ENCODE results near the gene ANKRD53. TPM values are rescaled to one million over a fixed set of nuclear protein-coding genes. Genes with fewer than 3 reads are reported as not detected.

ANKRD53 gene
- total RNA-seq: under 1 TPM; 0.21 to 0.38 TPM

- H3K27me3 Mint-ChIP-seq: peaks cover 3% of the 10 kb centered on the region
Measured at GRCh38 chr2:70978341-70979179, at the start of gene ANKRD53. ANKRD53 (plus strand) TSS chr2:70978630; CDS start chr2:70978646, 16 bp downstream.

GRCh38 chr2:70930371-70931329, 47.8 kb upstream of the ANKRD53 start:
- Mint-ChIP-seq H3K4me1 (no peaks in the 10 kb centered on the region), H3K36me3 (no peaks in the 10 kb centered on the region), H3K27ac (no peak overlapping the region), H3K4me3 (no peak overlapping the region), H3K27me3 (peaks cover 12% of the 10 kb centered on the region), H3K9me3 (no peaks in the 10 kb centered on the region)
- no peak for DNase-seq

More at GRCh38 chr2:70978341-70979179, at the start of gene ANKRD53:
- Mint-ChIP-seq H3K4me3 (peak within 1 kb of the TSS; percentile 79), H3K4me1 (peaks cover 12% of the 10 kb centered on the region), H3K27ac (peak within 1 kb of the TSS; percentile 83), H3K36me3 (no peaks in the 10 kb centered on the region), H3K9me3 (no peaks in the 10 kb centered on the region)
- peak; percentile 49 for DNase-seq

- Mint-ChIP-seq H3K27ac (no peak overlapping the region), H3K36me3 (no peaks in the 10 kb centered on the region), H3K9me3 (no peaks in the 10 kb centered on the region), H3K27me3 (peaks cover 12% of the 10 kb centered on the region), H3K4me1 (no peaks in the 10 kb centered on the region), H3K4me3 (no peak overlapping the region)
- no peak for DNase-seq
Measured at GRCh38 chr2:70931376-70932000, 46.9 kb upstream of the ANKRD53 start.

GRCh38 chr2:70932631-70933230, 45.7 kb upstream of the ANKRD53 start:
- peaks cover 12% of the 10 kb centered on the region for H3K27me3 Mint-ChIP-seq
- no peaks in the 10 kb centered on the region for H3K4me1 Mint-ChIP-seq
- no peak overlapping the region for H3K27ac Mint-ChIP-seq
- no peaks in the 10 kb centered on the region for H3K36me3 Mint-ChIP-seq
- no peak for DNase-seq
- H3K4me3 Mint-ChIP-seq: no peak overlapping the region
- no peaks in the 10 kb centered on the region for H3K9me3 Mint-ChIP-seq

- H3K27ac Mint-ChIP-seq: no peak overlapping the region
- no peak overlapping the region for H3K4me3 Mint-ChIP-seq
Measured at GRCh38 chr2:70934981-70935380, 43.4 kb upstream of the ANKRD53 start.

GRCh38 chr2:70935468-70936164, 42.8 kb upstream of the ANKRD53 start, which contains the start of gene ATP6V1B1:
ATP6V1B1 (plus strand) TSS chr2:70935900; CDS start chr2:70935955, 55 bp downstream.
- Mint-ChIP-seq H3K9me3 (no peaks in the 10 kb centered on the region), H3K27ac (no peak within 1 kb of the TSS), H3K4me1 (no peaks in the 10 kb centered on the region), H3K4me3 (no peak within 1 kb of the TSS), H3K36me3 (no peaks in the 10 kb centered on the region), H3K27me3 (peaks cover 12% of the 10 kb centered on the region)
- no peak for DNase-seq

More at GRCh38 chr2:70934981-70935380, 43.4 kb upstream of the ANKRD53 start:
- Mint-ChIP-seq H3K9me3 (no peaks in the 10 kb centered on the region), H3K4me1 (no peaks in the 10 kb centered on the region), H3K36me3 (no peaks in the 10 kb centered on the region), H3K27me3 (peaks cover 15% of the 10 kb centered on the region)
- no peak for DNase-seq

- Mint-ChIP-seq H3K36me3 (no peaks in the 10 kb centered on the region), H3K4me3 (no peak overlapping the region), H3K27ac (no peak overlapping the region), H3K4me1 (no peaks in the 10 kb centered on the region), H3K27me3 (peaks cover 12% of the 10 kb centered on the region), H3K9me3 (no peaks in the 10 kb centered on the region)
- DNase-seq: no peak
Measured at GRCh38 chr2:70936165-70936978, 42.1 kb upstream of the ANKRD53 start.

GRCh38 chr2:70936979-70937811, 41.2 kb upstream of the ANKRD53 start:
- H3K27ac Mint-ChIP-seq: no peak overlapping the region
- no peak for DNase-seq
- no peaks in the 10 kb centered on the region for H3K4me1 Mint-ChIP-seq
- no peaks in the 10 kb centered on the region for H3K9me3 Mint-ChIP-seq
- H3K36me3 Mint-ChIP-seq: no peaks in the 10 kb centered on the region
- H3K4me3 Mint-ChIP-seq: no peak overlapping the region
- peaks cover 8% of the 10 kb centered on the region for H3K27me3 Mint-ChIP-seq

GRCh38 chr2:70937866-70938585, 40.4 kb upstream of the ANKRD53 start:
- Mint-ChIP-seq H3K9me3 (no peaks in the 10 kb centered on the region), H3K36me3 (no peaks in the 10 kb centered on the region), H3K4me1 (no peaks in the 10 kb centered on the region), H3K27ac (no peak overlapping the region), H3K4me3 (no peak overlapping the region), H3K27me3 (peaks cover 8% of the 10 kb centered on the region)
- DNase-seq: no peak

- no peak for DNase-seq
- Mint-ChIP-seq H3K36me3 (no peaks in the 10 kb centered on the region), H3K4me3 (no peak overlapping the region), H3K9me3 (no peaks in the 10 kb centered on the region), H3K27me3 (peaks cover 4% of the 10 kb centered on the region), H3K4me1 (no peaks in the 10 kb centered on the region), H3K27ac (no peak overlapping the region)
Measured at GRCh38 chr2:70938586-70938950, 39.9 kb upstream of the ANKRD53 start.

- H3K4me3 Mint-ChIP-seq: no peak overlapping the region
- no peaks in the 10 kb centered on the region for H3K36me3 Mint-ChIP-seq
- no peak for DNase-seq
- H3K9me3 Mint-ChIP-seq: no peaks in the 10 kb centered on the region
- H3K27me3 Mint-ChIP-seq: peaks cover 4% of the 10 kb centered on the region
- H3K27ac Mint-ChIP-seq: no peak overlapping the region
- no peaks in the 10 kb centered on the region for H3K4me1 Mint-ChIP-seq
Measured at GRCh38 chr2:70939001-70939838, 39.2 kb upstream of the ANKRD53 start.

Data from activated naive CD8-positive, alpha-beta T cell treated with anti-CD3 and anti-CD28 coated beads for 36 hours (primary cell).